SU-DHL-6 (cell line): ENCODE data around the gene PSMC4.

Source experiments
- H2AFZ ChIP-seq: fragments of 200-600 bp; sonication (generic); 2 replicates; pipeline ENCODE4 v1.6.1; 2014; ENCODE audit warnings: low read depth, mild to moderate bottlenecking, moderate library complexity, mixed read lengths, antibody characterized with exemption, low read length; ENCODE audit not compliant: severe bottlenecking
- H3F3A ChIP-seq: fragments of 200-600 bp; shearing (Covaris generic); 2 replicates; pipeline ENCODE4 v1.6.0; 2016; ENCODE audit warnings: antibody characterized with exemption, mild to moderate bottlenecking; ENCODE audit not compliant: insufficient read depth
- H3K27ac ChIP-seq: fragments of 200-600 bp; sonication (generic); 2 replicates; pipeline ENCODE4 v1.5.1; 2016; ENCODE audit warnings: low read depth, mild to moderate bottlenecking, low read length, moderate library complexity, mixed read lengths
- H3K27me3 ChIP-seq: fragments of 200-600 bp; sonication (generic), shearing (Covaris generic); 2 replicates; pipeline ENCODE4 v1.6.0; 2014; ENCODE audit warnings: mild to moderate bottlenecking, low read length
- H3K36me3 ChIP-seq: fragments of 200-600 bp; sonication (generic); 2 replicates; pipeline ENCODE4 v1.6.1; 2014; ENCODE audit warnings: mild to moderate bottlenecking, low read length, mixed read lengths
- H3K4me2 ChIP-seq: fragments of 300-600, 200-600 bp; shearing (Covaris generic), sonication (generic); 2 replicates; pipeline ENCODE4 v1.6.0; 2014; ENCODE audit warnings: low read length, low read depth, mild to moderate bottlenecking; ENCODE audit not compliant: poor library complexity, severe bottlenecking
- H3K4me3 ChIP-seq: fragments of 200-600 bp; sonication (generic); 2 replicates; pipeline ENCODE4 v1.5.1; 2014; ENCODE audit warnings: antibody characterized with exemption, low read length, mild to moderate bottlenecking, mixed read lengths; ENCODE audit not compliant: insufficient read depth, poor library complexity, severe bottlenecking
- H3K79me2 ChIP-seq: fragments of 200-600 bp; sonication (generic); 2 replicates; pipeline ENCODE4 v1.6.1; 2014; ENCODE audit warnings: mild to moderate bottlenecking, low read length, moderate library complexity; ENCODE audit not compliant: insufficient read depth
- H3K9ac ChIP-seq: fragments of 200-600 bp; sonication (generic); 2 replicates; pipeline ENCODE4 v1.7.0; 2014; ENCODE audit warnings: mild to moderate bottlenecking, low read length
- H3K9me2 ChIP-seq: fragments of 200-600 bp; sonication (generic); replicated peaks from 2 replicates; pipeline ENCODE4 v1.6.1; 2014; ENCODE audit warnings: low read length; ENCODE audit not compliant: insufficient read depth
- H3K9me3 ChIP-seq: fragments of 200-600 bp; sonication (generic); 2 replicates; pipeline ENCODE4 v1.6.1; 2014; ENCODE audit warnings: low read length, mixed read lengths; ENCODE audit not compliant: insufficient read depth
- H4K20me1 ChIP-seq: fragments of 200-600 bp; sonication (generic); 2 replicates; pipeline ENCODE4 v1.6.1; 2014; ENCODE audit warnings: low read depth, mild to moderate bottlenecking, antibody characterized with exemption, low read length, moderate library complexity, mixed read lengths
- CTCF ChIP-seq: fragments of 200-600 bp; sonication (generic); IDR thresholded peaks from one replicate; pipeline ENCODE4 v1.5.1; 2017; ENCODE audit warnings: antibody characterized with exemption, mild to moderate bottlenecking, low read length, moderate library complexity; ENCODE audit not compliant: insufficient read depth, poor library complexity, severe bottlenecking
- EZH2phosphoT487 ChIP-seq: fragments of 200-600 bp; sonication (generic), shearing (Covaris generic); conservative IDR thresholded peaks from 2 replicates; pipeline ENCODE4 v1.6.1; 2018; ENCODE audit warnings: mild to moderate bottlenecking, antibody characterized with exemption, low read length, moderate library complexity, mixed read lengths

PSMC4 gene

DNA sequence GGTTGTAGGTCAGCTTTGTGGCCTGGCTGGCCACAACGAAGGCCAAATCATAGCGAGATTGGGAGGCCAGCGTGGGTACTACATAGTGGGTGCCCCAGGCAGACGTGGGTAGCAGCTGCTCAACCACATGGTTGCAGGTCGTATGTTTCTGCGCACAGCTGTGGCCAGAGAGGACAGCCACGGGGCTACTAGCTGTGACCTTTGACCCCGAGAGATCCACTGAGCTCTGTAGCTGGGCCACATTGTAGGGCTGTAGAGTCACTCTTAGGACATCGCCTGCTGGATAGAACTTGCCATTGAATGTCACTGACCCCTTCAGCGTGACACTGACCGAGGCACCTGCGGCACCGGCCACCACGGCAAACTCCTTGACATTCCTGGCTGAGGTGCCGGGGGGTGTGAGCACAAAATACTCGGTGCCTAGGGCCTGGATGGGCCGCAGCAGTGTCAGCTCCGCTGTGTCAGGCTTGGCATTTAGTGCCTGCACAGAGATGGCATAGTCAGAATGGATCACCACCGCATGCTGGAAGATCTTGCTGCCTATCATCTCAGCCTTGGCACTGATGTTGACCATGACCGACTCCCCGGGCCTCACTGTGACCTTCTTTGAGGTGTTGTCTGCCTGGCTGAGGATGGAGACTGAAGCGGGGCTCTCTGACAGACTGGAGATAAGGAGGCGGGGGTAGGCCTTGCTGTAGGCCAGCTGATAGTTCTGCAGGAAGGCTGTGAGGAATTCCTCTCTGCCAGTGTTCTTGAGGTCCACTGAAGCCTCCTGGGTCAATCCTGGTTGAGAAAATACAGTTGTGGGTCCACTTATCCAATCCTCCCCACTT is 43.2 kb upstream of the PSMC4 start:
- no peaks in the 10 kb centered on the region for H3F3A ChIP-seq

DNA sequence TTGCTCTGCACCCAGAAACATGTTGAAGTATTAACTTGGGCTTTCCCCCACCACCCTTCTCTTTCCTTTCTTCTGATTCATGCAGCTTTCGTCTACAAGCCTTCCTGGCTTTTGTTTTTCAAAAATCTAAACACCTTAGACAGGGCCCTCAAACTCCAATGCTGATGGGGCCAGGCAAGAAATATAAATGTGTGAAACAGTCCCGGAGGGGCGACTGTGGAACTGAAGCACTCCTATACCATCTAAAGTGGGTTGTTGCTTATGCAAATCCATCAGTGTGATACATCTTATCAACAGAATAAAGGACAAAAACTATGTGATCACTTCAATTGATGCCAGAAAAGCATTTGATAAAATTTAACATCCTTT is 42.6 kb upstream of the PSMC4 start:
- Histone ChIP-seq H3F3A (no peaks in the 10 kb centered on the region), H4K20me1 (no peaks in the 10 kb centered on the region), H2AFZ (no peak overlapping the region), H3K9me2 (no peaks in the 10 kb centered on the region), H3K9ac (no peak overlapping the region), H3K4me2 (no peak overlapping the region), H3K4me3 (no peak overlapping the region), H3K27ac (no peak overlapping the region), H3K36me3 (no peaks in the 10 kb centered on the region), H3K9me3 (no peaks in the 10 kb centered on the region), H3K27me3 (no peaks in the 10 kb centered on the region), H3K79me2 (no peaks in the 10 kb centered on the region)
- TF ChIP-seq EZH2phosphoT487: no peak
- TF ChIP-seq CTCF: no peak

More for the DNA sequence above, 43.2 kb upstream of the PSMC4 start:
- H4K20me1 ChIP-seq: no peaks in the 10 kb centered on the region
- no peak overlapping the region for H2AFZ ChIP-seq
- H3K4me2 ChIP-seq: no peak overlapping the region
- no peaks in the 10 kb centered on the region for H3K36me3 ChIP-seq
- no peaks in the 10 kb centered on the region for H3K27me3 ChIP-seq
- no peaks in the 10 kb centered on the region for H3K79me2 ChIP-seq
- no peak for TF ChIP-seq CTCF
- H3K9me2 ChIP-seq: no peaks in the 10 kb centered on the region
- no peak overlapping the region for H3K9ac ChIP-seq
- H3K4me3 ChIP-seq: no peak overlapping the region
- H3K27ac ChIP-seq: no peak overlapping the region
- H3K9me3 ChIP-seq: no peaks in the 10 kb centered on the region

- no peaks in the 10 kb centered on the region for H3K36me3 ChIP-seq
- H3K27ac ChIP-seq: no peak overlapping the region
- no peaks in the 10 kb centered on the region for H3K27me3 ChIP-seq
- H3K9me2 ChIP-seq: no peaks in the 10 kb centered on the region
- no peaks in the 10 kb centered on the region for H4K20me1 ChIP-seq
- H3K79me2 ChIP-seq: no peaks in the 10 kb centered on the region
- no peak overlapping the region for H3K4me2 ChIP-seq
- H3F3A ChIP-seq: no peaks in the 10 kb centered on the region
- H2AFZ ChIP-seq: no peak overlapping the region
- H3K4me3 ChIP-seq: no peak overlapping the region
- no peak overlapping the region for H3K9ac ChIP-seq
- no peaks in the 10 kb centered on the region for H3K9me3 ChIP-seq
- TF ChIP-seq CTCF: no peak
- TF ChIP-seq EZH2phosphoT487: no peak
Observed at GRCh38 chr19:39929750-39930149, 41.2 kb upstream of the PSMC4 start.
